Activated T-cell treated with anti-CD3 and anti-CD28 coated beads, Interleukin-2, amount 50 U/mL, for 48 hours (primary cell): ENCODE data around the gene PELI2.

Source experiments
- DNase-seq, 2 experiments: peaks; one replicate each; pipeline ENCODE4 v3.0.0-alpha.2; 2020

Gene PELI2

GRCh38 chr14:56211084-56211483 is 92.9 kb downstream of the PELI2 start:
- no peak for DNase-seq

DNA sequence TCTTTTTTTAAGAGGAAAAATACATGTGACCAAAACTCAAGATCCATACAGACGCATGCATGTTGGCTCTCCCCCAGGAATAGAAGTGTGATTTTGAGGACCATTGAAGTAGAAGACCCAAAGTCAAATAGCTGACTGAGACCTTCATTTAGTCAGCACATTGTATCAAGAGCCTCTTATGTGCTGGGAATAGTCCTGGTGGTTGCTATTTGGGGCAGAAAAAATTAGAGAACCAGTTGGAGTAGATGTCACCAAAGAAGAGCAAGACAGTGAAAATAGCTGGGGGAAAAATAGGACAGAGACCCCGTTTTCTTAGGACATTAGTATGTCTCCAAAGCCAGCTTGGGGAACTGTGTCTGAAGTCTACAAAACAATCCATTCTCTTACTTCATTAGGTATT is 93.6 kb downstream of the PELI2 start:
- no peak for DNase-seq

DNA sequence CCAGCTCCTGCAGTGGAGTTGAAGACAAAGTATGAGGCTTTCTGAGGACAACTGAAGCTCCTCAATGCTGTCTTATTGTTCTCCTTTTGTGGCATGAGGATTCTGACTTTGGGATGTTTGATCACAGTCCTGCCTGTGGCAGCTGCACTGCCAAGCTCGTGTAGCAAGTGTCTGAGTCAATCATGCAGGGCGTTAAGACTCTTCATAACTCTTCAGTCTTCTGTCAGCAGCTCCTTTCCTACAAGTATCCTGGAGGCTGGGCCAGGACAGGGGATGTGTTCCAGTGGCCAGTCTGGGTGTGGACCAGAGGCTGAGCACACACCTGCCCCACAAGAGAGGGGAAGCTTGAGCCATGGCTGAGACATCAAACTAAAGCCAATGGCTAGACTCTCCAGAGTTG is 94.3 kb downstream of the PELI2 start:
- DNase-seq, result no peak

DNA sequence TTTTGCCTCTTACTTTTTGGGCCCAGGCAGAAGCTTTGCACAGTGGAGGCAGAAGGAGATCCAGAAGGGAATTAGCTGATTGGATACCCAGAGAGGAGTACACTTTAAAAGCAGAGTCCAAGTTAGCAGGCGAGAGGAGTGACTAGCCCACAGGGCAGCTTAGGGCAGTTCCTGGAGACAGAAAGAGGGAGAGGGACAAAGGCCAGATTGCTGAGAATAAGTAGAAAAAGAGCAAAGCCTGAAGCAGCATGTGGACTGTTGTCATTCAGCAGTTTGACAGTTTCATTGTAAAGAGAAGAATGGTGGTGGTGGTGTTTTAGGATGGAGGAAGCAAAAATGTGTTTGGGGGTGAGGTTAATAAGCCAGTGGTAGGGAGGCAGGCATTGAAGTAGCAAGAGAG is 95.1 kb downstream of the PELI2 start:
- no peak for DNase-seq

DNA sequence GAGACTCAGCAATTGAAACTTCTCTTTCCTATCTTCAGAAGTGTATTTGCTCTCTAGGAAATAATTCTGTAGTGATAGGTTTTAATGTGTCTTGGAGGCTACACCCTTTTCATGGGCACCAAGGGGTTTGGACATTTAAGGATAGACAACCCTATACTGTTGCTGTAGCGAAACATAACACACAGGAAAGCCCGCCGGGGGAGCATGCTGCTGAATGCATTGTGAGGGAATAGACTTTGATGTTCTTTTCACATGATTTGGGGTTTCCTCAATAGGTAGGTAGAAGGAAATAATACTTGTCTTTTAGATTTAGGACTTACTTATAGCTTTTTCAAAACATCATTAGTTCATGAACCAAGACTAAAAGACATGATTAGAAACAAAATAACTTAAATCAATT is 97.0 kb downstream of the PELI2 start:
- DNase-seq, result no peak

- no peak for DNase-seq
Observed at GRCh38 chr14:56216626-56217379, 98.6 kb downstream of the PELI2 start.

- DNase-seq, result no peak
Observed at GRCh38 chr14:56217380-56218045, 99.3 kb downstream of the PELI2 start.

DNA sequence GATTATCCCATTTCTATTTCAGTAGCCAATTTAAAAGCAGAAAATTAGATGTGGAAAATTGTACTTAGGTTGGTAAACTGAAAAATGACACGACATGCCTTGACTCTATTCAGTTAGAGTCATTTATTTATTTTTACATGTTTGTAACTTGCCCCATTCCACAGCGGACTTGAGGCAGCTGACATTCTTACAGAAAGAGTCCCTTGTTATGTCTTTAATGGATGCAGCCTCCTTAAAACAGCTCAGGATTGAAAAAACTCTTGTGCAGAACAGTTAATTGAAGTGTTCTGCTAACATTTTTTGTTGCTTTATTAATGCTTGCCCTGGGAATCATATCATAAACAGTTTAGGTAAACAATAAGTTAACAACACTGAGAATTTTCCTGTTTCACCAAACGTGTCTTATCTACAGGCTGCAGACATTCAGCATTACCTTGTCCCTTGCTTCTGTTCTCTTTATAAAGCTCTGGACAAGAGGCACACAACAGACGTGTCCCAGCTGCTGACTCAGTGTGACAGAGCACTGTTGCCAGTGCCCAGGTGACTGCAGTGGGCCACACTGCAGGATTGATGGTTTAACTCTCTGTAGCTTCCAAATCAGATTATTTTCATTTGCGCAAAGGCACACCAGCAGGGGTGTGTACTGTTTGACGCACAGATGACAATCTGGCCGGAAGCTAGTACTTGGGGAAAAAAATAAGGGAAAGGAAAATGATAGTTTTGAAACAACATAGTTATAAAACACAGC is 101.6 kb downstream of the PELI2 start:
- DNase-seq, result no peak

DNA sequence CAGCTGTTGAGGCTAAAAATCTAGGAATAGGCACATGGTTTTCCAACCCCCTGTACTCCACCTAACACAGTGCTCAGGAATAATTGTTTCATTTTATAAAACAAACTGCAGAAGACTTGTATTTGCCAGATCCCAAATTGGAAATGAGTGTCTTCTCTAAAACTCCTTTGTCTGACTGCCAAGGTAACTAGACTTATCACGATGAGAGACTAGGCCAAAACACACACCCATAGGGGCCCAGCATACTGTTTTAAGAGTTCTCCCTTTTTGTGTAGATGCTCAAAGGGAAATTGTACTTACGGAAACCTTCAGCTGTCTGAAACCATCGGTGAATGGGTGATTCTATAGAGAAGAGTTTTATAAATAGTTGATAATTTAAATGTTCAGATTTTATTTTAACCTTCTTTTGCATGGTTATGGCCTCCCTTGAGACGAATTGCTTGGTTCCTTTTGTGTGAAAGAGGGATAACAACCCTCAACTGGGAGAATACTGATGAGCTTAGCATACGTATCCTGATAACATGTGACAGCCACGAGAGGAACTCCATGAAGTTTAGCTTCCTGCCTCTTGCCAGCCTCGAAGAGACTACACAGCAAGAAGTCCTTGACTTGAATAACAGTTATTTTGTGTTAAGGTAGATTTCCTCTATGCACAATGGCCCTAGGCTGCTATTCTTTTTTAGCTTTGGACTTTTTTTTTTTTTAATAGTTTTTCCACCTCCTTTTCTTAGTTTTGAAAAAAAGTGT is 103.3 kb downstream of the PELI2 start:
- no peak for DNase-seq

GRCh38 chr14:56224229-56224628 is 106.0 kb downstream of the PELI2 start:
- no peak for DNase-seq

- no peak for DNase-seq
Observed at GRCh38 chr14:56224691-56225681, 106.8 kb downstream of the PELI2 start.

DNA sequence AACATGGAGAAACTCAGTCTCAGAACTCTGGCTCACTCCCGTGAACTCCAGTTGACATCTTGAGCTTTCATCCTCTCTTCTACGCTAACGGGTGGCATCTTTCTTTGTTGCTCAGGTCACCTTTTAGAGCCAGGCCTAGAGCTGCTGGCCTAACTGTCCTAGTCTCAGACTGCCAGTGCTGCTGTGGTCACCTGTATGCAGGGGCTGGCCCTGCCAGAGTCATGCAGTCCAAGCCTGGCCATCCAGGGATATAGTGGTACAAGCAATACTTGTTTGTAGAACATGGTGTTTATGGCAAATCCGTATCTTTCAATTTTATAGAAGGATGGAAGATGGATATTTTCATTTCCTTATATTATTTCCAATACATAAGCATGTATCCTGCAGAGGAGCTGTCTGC is 117.2 kb downstream of the PELI2 start:
- no peak for DNase-seq

GRCh38 chr14:56237398-56237797 is 119.2 kb downstream of the PELI2 start:
- no peak for DNase-seq

- no peak for DNase-seq
Observed at GRCh38 chr14:56241461-56241860, 123.2 kb downstream of the PELI2 start.

DNA sequence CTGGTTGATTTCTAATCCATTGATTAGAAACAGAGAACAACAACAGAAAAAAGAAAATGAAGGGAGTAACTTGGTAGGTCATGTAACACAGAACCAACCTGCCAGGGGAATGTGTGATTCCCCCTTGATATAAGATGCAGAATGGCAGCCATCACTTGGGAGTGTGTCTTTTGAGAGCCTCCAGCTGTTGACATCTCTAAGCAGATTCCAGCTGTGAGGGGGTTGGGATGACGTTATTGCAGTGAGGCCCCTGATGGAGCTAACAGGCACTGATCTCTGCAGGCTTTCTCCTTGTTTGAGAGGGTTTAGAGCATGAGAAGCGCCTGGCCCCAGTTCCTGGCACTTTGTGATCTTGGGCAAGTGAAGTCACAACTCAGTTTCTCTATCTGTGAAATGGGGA is 124.9 kb downstream of the PELI2 start:
- no peak for DNase-seq

- no peak for DNase-seq
Observed at GRCh38 chr14:56244138-56244789, 126.1 kb downstream of the PELI2 start.

GRCh38 chr14:56247495-56248200 is 129.4 kb downstream of the PELI2 start:
- no peak for DNase-seq

GRCh38 chr14:56248442-56248841 is 130.2 kb downstream of the PELI2 start:
- no peak for DNase-seq

DNA sequence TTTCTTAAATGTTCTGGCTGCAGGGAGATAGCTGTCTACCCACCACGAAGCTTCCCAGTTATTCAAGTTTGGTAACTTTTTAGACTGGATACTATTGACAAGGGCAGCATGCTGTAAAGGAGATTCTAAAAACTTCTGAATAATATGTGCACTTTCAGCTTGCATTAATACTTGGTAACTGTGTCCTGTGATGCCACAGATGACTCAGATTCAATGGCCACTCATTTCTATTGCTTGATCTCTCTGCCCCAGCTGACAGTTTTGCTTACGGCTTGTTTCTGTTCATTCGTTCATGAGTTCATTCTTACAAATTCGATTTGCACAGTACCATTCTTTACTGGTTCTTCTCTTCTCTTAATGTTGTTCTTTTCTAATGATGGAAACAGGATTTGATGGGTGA is 142.8 kb downstream of the PELI2 start:
- no peak for DNase-seq

DNA sequence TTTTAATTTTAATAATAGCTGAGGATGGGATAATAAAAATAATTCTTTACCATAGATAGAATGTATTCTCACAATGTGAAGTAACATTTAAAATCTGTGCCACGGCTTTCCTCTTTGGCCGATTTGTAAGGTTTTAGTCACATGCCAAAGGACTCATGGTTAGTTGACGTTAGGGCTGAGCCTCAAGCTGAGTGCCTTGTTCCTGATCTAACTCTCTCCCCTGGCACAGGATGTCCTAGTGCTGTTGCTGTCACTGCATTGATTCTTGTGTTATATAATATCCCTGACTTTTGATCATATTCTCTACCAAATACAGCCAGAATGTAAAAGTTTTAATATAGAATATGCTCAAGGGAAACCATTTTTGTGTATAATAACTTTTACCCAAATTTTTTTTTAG is 144.3 kb downstream of the PELI2 start:
- DNase-seq, result no peak

DNA sequence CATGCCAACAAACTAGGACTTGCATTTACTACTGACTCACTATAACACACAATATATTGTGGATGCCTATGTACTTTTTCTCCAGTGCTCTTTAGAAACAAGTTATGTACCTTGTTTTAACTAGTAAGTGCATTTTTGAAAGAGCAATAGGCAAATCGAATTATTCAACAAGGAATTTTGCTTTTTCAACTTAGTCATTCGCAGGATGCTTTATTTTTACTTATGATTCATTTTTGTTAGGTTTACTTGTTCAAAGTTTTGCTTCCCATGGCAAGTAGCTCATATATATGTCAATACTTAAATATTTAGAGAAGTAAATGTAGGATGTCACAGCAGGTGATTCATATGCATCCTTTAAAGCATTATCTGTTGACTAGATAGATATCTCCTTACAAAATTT is 149.8 kb downstream of the PELI2 start:
- no peak for DNase-seq
